Stimulated activated CD4-positive, alpha-beta T cell treated with anti-CD3 and anti-CD28 coated beads, Interleukin-4, amount 100 ng/mL, for 24 hours (primary cell): Measurements from ENCODE around the gene ESR1.
"Not testable (repeated sequence)": the region's sequence is repeated elsewhere in the genome, so short reads cannot be mapped to it uniquely, and the experiment has no call there.

Source experiments
- DNase-seq: peaks from one replicate; pipeline ENCODE4 v3.0.0-alpha.2; 2020

ESR1 gene

GRCh38 chr6:151993364-151993763 is 185.9 kb downstream of the ESR1 start:
- no peak for DNase-seq

- no peak for DNase-seq
Observed at GRCh38 chr6:151998784-151999183, 191.3 kb downstream of the ESR1 start.

DNA sequence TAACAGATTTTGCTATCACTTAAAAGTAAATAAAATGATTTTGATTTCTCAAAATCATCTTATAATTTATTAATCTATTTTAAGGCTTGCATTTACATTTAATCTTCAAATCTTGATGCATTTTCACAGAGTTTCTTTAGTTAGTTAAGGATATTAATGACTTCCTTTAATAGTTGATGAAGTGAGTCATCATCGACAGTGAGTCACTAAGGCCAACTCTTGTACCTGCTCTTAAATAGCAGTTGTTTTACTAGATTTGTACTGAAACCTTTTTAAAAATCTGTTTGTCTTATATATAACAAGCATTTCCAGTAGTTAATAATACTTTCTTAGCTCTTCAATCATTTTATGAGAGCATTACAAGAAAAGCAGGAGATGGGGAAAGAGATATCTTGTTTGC is 191.7 kb downstream of the ESR1 start:
- DNase-seq, result no peak

DNA sequence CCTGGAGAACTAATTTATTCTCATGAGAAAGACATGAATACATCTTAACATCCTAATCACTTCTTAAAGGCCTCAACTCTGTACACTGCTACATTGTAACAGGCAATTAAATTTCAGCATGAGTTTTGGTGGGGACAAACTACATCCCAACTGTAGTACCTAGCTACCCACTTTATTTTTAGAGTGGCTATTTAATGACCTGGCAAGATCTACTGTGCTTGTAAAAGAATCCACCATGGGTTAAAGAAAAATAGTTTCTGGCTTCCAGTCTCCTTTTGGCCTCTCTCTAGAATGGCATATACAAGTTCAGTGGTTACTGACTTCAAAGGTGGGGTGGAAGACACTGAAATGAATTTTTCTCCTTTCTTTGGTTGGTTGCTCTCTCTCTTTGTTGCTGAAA is 193.9 kb downstream of the ESR1 start:
- no peak for DNase-seq

DNA sequence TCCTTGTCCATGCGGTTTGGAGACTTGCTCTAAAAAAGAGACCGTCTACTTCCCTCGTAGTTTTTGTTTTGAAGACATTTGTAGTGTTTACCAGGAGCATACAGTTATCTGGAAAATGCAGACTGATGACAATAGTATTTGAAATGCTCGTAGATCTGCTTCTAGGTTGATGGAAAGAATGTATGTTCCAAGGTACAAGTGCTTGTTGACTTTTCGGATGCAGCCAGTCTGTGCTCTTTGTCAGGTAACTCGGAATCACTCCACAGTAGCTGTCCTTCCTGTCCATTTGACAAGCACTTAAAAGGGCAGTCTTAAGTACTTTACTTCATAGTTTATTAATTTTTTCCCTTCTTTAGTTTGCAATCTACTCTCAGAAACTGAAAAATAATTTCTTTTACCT is 194.8 kb downstream of the ESR1 start:
- no peak for DNase-seq

- no peak for DNase-seq
Observed at GRCh38 chr6:152004036-152004566, 196.6 kb downstream of the ESR1 start.

DNA sequence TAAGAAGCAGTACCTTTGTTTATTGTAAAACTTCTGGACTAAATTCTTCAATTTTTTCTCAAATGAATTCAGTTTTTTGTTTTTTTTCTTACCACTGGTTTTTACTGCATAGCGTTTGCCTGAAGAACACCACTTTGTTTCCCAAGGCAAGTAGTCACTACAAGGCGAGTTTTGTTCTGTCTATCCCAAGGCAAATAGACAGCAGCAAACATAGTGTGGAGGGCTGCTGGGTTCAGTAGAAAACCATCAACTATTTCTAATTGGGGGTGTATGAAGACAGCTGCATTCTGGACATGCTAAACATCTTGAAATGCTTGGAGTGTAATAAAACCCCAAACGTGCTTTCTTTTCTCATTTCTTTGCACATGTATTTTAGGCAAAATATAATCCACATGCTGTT is 197.4 kb downstream of the ESR1 start:
- no peak for DNase-seq

DNA sequence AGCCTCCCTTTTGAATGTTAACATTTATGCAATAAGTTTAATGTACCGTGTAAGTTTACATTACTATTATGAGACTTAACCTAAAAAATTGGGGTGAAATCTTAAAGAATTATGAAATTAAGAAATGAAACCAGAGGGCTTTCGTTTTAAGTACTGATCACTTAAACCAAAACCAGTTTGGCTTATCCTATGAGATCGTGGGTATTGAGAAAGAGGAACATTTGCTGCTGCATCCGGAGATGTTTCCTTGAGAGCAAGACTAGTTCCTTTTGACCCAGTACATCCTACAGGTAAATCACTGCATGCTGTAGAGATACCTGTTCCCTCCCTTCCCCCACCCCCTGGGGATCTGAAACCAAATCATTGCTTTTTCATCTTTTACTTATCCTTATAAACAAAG is 201.3 kb downstream of the ESR1 start:
- DNase-seq, result no peak

DNA sequence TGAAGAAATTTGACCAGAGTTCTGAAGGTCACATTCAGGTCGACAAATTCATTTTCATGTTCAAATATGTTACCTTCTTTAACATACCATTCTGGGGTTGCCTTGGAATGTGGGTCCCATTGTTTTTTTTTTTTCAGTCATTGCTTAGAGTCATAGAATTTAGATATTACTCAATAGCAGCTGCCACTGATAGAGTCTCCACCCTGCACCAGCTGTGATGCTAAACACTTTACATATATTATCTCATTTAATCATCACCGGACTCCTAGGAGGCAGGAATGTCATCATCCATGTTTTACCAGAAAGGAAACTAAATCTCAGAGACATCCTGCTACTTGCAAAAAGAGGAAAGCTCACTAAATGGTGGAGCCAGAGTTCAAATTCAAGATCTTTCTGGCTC is 204.7 kb downstream of the ESR1 start:
- DNase-seq, result no peak

- DNase-seq, result no peak
Observed at GRCh38 chr6:152018876-152019275, 211.4 kb downstream of the ESR1 start.

DNA sequence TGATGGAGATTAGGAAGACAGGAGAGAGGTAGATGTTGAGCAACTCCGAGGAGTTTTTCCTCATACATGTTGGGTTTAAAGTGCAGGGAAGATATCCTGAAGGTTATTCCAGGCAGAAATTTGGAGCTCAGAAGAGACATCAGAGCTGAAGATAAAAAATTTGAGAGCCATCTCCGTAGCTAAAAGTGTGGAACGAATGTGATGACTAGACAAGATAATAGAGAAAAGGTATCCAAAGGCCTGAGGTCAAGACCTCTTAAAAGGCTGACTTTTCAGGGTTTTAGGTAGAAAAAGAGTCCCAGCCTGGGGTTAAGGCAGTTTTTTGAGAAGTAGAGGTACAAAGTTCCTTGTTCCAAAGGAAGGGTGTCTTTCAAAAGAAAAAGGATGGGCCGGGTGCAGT is 214.8 kb downstream of the ESR1 start:
- DNase-seq, result no peak

DNA sequence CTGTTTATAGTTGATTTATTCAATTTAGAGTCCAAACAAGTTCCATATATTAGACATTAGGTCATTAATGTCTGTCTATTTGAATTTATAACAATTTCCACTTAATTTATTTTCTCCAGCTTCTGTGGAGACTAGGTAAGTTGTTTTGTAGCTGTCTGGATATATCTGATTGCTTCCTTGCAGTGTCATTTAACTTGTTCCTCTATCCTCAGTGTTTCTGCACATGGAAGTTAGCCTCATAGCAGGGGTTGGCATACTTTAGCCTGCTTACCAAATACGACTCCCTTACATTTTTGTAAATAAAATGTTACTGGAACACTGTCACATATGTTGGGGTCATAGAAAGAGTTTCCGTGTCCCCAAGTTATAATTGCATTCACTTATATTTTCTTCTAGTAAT is 216.1 kb downstream of the ESR1 start:
- no peak for DNase-seq

- DNase-seq, result no peak
Observed at GRCh38 chr6:152026291-152026690, 218.8 kb downstream of the ESR1 start.

DNA sequence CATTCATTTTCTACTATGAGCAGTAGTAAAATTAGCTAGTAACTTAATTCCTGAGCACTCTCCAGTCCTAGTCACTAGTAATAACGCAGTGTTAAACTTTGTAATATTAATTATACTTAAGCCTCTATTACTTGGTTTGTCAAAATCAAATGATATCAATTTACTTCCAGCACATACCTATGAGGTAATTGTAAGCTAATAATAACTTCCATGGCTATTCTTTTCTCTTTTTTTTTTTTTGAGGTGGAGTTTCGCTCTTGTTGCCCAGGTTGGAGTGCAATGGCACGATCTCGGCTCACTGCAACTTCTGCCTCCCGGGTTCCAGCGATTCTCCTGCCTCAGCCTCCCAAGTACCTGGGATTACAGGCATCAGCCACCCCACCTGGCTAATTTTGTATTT is 219.3 kb downstream of the ESR1 start:
- DNase-seq, result not testable (repeated sequence)

DNA sequence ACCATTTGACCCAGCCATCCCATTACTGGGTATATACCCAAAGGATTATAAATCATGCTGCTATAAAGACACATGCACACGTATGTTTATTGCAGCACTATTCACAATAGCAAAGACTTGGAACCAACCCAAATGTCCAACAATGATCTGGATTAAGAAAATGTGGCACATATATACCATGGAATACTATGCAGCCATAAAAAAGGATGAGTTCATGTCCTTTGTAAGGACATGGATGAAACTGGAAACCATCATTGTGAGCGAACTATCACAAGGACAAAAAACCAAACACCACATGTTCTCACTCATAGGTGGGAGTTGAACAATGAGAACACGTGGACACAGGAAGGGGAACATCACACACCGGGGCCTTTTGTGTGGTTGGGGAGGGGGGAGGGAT is 226.3 kb downstream of the ESR1 start:
- DNase-seq, result not testable (repeated sequence)

DNA sequence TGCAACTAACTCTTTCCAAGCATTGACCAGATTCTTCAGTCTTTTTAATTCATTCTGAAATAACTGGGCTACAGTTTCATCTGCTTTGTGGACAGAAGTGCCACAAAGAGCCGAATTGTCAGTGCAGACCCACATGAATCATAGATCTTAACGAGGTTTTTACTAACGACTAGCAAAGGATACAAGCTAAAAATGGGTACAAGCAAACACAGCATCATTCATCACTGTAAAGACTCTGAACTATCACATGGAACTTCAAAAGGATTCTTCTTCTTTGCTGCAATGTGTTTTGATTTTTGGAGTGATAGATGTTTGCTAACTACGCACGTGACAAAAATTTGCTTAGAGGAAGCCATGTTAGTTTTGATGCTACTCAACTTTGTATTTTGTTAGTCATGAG is 227.1 kb downstream of the ESR1 start:
- DNase-seq, result no peak

- no peak for DNase-seq
Observed at GRCh38 chr6:152046118-152046517, 238.6 kb downstream of the ESR1 start.

- DNase-seq, result no peak
Observed at GRCh38 chr6:152048921-152049320, 241.4 kb downstream of the ESR1 start.

DNA sequence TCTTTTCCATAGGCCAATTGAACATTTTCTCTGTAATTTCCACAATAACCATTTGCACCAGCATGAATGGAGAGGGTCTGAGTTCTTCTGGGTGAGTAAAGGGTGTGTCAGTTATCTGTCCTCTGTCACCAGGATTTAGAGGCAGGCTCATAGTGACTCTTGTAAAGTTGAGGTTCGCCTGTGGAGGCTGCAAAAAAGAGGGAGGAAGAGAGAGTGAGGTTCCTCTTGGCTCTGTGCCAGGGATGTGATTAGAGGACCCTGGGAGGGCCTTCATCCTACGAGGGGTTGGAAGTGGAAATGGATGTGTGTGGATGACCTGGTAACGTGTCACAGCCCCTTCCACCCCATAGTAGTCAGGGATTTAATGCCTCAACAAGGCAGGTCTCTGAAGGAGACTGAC is 242.0 kb downstream of the ESR1 start:
- no peak for DNase-seq

DNA sequence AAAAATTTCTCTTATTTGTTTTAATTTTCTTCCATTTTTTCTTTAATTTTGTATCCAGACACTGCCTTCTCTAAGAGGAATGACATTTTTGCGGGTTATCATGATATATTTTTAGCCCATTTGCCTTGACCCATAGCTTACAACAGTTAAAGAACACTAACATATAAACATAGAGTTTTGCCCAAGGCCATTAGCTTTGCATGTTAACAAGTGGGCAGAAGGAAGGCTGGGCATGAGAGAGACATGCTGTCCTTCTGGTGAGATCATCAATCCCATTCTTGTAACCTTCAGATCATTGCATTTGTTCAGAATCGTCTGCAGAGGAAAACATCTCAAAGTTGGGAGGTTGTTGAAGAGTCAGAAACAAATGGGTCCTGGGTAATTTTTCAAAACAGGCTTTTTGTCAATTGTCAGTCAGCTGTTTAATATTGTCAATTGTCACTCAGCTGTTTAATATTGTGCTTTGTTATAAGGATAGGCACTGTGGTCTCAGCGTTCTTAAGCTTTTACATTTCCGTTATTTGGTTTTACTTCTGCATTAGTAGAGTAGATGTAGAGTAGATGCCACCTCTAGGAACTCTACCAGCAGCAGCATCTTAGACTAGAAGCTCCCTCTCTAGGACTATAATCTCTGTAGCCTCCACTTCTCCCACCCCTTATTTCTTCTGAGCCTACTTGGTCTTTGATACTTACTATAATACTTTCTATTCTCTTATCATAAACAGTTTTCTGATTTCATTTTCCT is 243.1 kb downstream of the ESR1 start:
- no peak for DNase-seq

DNA sequence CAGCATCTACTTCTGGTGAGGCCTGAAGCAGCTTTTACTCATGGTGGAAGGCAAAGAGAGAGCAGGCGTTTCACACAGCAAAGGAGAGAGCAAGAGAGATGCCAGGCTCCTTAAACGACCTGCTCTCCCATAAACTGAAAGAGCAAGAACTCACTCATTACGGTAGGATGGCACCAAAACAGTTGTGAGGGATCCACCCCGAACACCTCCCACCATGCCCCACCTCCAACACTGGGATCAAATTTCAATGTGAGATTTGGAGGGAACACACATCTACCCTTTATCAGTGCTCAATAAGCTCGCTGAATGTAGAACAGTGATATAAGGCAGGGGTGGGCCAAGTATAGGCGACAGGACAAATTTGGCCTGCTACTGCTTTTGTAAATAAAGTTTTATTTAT is 244.6 kb downstream of the ESR1 start:
- no peak for DNase-seq

DNA sequence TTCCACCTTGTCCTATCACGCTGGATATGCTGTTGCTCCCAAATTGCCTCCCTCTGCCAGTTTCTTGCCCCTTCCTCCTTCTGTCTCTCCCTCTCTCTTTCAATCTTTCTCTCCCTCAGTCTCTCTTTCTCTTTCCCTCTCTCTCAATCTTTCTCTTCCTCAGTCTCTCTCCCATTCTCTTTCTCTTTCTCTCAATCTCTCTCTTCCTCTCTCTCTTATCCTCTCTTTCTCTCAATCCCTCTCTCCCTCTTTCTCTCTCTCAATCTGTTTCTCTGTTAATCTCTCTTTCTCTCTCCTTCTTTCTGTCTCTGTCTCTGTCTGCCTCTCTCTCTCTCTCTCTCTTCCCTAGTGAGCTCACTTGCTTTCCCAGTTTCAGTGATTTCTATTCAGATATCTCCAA is 245.8 kb downstream of the ESR1 start:
- no peak for DNase-seq

DNA sequence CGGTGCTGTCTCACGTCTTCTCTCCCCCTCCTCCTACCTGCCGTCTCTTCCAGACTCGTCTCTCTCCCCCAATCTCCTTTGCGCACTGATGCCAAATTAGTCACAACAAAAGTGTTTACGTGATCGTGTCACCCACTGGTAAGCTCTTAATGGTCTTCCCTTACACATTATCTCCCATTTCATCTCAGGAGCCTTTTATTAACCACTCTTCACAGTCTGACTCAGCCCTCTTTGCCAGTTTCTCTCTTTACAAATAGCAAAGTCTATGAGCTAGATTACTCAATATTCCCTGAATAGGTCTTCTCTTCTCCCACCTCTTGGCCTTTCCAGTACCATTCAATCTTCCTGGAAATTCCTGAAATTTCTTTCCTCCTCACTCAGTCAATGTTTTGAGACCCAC is 247.0 kb downstream of the ESR1 start:
- DNase-seq, result no peak

DNA sequence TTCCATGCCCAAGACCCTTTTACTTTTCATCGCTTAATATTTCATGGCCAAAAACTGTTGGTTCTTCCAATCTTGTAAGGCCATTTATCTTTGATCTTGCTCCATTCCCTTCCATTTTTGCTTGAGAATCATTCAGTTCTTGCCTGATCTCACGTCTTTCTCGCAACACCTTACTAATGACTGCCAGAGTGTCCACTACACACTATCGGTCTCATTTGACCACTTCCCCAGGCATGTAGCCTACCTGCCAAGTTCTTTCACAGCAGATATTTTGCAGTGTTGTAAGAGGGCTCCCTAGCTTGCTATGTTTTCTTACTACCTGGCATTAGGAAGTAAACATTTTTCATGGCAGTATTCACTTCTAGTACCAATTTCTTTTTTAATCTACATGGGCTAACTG is 248.0 kb downstream of the ESR1 start:
- DNase-seq, result no peak

- no peak for DNase-seq
Observed at GRCh38 chr6:152057832-152058498, 250.5 kb downstream of the ESR1 start.
